GM19193 (cell line): Measurements from ENCODE around the gene PPP2R3B.

Experiments
- POLR2A ChIP-seq: IDR thresholded peaks from 4 replicates; pipeline ENCODE4 v1.6.1; 2011; ENCODE audit not compliant: insufficient read depth, insufficient read length; ENCODE audit errors: extremely low read depth

The PPP2R3B gene, protein sequence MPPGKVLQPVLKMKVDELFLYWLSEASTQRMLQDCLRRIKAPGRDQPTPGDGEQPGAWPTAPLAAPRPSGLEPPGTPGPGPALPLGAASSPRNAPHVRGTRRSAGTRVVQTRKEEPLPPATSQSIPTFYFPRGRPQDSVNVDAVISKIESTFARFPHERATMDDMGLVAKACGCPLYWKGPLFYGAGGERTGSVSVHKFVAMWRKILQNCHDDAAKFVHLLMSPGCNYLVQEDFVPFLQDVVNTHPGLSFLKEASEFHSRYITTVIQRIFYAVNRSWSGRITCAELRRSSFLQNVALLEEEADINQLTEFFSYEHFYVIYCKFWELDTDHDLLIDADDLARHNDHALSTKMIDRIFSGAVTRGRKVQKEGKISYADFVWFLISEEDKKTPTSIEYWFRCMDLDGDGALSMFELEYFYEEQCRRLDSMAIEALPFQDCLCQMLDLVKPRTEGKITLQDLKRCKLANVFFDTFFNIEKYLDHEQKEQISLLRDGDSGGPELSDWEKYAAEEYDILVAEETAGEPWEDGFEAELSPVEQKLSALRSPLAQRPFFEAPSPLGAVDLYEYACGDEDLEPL

DNA sequence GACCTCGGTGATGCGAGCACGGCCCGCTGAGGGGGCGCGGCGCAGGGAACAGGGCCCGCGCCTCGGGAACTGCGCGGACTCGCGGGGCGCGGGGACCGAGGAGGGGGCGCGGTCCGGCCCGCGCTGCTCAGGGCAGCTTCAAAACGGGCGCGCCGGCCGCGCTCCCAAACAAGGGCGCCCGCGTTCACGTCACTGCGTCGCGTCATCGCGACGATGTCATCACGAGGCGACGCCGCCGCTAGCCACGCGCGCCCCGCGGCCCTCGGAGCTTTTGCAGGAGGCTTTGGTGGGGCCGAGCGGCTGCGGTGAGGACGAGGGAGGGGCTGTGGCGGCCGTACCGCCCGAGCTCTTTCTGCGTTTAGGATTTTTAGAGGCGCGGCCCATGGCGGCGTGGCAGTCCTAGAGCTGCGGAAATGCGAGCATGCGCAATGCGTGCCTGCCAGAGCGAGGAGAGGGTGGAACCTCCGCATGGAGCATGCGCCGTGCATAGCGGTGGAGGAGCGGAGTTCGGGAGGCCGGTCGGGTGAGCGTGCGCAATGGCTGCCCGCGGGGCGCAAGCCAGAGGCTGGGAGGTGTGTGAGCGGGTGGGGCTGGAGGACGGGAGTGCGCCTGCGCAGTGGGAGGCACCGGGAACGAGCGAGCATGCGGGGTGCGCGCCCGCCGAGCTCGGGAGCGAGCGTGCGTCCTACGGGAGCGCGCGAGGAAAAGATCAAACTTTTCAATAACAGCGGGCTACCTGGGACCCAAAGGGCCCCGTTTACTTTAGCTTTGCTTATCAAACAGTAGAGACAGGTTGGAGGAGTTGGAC is at the start of gene PPP2R3B:
PPP2R3B (minus strand) TSS at position 140 of the 808 bp plus-strand sequence. CDS start 216 bp downstream, outside the sequence.
- TF ChIP-seq POLR2A = peak; percentile 89

DNA sequence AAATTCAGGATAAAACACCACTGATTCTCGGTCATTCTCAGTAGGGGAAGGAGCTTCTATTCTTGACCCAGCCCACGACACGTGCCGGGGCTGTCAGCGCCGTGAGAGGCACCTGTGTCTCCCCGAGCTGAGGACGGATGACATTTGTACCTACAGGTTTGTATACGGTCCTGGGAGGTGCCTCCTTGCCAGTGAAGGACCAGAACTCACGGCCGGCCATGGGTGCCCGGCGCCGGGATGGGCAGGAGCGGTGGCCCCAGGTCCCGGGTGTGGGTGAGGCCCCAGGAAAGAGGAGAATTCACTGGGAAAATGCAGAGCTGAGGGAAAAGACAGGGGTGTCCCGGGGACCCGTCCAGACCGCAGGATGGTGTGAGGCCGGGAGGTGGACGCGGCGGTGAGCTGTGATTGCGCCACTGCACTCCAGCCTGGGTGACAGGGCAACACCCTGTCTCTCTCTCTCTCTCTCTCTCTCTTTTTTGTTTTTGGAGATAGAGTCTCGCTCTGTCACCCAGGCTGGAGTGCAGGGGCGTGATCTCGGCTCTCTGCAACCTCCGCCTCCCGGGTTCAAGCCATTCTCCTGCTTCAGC is 48.9 kb upstream of the PPP2R3B start:
- TF ChIP-seq POLR2A = no peak

DNA sequence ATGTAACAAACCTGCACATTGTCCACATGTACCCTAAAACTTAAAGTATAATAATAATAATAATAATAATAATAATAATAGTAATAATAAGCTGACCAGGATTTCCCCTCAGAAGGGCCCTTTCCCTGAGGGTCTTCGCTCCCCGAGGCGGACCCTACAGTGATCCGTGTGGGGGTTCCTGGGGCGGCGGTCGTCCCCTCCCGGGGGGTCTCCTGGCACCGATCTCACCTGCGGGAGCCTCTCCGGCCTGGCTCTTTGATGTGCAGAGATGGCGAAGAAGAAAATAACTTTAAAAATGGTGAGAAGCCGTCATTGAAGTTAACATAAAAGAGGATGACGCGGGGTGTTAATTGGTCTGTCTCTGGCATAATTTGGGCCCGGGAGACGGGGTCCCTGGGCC is 48.2 kb upstream of the PPP2R3B start:
- no peak for TF ChIP-seq POLR2A

DNA sequence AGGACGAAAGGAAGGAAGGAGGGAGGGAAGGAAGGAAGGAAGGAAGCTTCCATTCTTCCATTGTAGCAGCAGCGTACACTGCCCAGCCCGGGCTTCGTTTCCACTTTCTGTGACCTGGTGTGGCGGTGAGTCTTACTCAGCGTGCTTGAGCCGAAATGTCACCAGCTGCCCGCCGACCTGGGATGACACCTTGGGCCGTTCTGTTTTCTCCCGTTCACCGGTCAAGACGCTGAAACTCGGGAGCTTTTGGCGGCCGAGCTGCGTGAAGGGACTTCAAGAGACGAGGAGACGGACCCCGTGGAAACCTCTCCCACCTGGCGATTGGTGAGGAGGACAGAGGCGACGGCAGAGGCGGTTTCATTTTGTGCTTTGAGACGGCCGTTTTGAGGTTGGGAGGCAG is 47.1 kb upstream of the PPP2R3B start:
- no peak for TF ChIP-seq POLR2A

DNA sequence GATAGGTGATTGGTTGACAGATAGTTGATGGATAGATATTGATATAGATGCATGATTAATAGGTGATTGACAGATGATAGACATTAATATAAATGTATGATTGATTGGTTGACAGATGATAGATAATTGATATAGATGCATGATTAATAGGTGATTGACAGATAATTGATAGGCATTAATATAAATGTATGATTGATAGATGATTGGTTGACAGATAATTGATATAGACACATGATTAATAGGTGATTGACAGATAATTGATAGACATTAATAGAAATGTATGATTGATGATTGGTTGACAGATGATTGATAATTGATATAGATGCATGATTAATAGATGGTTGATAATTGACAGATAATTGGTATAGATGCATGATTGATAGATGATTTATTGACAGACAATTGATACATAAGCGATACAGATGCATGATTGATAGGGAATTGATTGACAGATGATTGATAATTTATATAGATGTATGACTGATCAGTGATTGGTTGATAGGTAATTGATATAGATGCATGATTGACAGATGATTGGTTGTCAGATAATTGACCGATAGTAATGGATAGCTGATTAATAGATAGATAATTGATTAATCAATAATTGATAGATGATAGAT is 44.9 kb upstream of the PPP2R3B start:
- no peak for TF ChIP-seq POLR2A

DNA sequence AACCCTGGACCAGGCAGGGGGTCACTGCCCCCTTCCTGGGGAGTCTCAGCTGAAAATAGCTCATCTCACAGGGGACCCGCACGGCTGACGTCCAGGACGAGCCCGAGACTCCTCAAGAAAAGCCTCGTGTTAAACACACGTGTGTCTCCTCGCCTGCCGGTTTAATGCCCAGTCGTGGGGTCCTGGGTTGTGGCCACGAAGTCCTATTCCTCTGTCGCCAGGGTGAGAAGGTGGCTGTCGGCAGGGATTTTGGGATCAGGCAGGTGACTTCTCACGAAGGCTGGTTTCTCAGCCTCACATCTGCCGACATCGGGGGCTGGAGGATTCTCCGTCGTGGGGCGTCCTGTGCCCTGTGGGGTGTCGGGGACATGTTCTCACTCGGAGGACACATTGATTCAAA is 44.3 kb upstream of the PPP2R3B start:
- no peak for TF ChIP-seq POLR2A

DNA sequence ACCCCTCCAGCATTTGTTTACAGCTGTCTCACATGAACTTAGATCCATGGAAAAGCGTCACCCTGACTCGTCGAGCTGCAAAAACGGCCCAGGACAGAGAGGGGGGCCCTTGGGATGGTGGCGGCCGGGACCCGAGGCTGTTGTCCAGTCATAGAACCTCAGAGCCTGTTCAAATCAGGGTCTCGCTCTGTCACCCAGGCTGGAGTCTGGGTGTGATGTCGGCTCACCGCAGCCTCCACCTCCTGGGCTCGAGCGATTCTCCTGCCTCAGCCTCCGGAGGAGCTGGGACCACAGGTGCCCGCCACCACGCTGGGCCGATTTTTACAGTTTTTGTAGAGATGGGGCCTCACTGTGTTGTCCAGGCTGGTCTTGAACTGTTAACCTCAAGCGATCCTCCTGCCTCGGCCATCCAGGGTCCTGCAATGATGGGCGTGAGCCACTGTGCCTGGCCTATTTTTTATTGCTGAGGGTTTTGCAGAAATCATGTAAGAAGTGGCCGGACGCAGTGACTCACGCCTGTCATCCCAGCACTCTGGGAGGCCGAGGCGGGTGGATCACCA is 42.6 kb upstream of the PPP2R3B start:
- no peak for TF ChIP-seq POLR2A

DNA sequence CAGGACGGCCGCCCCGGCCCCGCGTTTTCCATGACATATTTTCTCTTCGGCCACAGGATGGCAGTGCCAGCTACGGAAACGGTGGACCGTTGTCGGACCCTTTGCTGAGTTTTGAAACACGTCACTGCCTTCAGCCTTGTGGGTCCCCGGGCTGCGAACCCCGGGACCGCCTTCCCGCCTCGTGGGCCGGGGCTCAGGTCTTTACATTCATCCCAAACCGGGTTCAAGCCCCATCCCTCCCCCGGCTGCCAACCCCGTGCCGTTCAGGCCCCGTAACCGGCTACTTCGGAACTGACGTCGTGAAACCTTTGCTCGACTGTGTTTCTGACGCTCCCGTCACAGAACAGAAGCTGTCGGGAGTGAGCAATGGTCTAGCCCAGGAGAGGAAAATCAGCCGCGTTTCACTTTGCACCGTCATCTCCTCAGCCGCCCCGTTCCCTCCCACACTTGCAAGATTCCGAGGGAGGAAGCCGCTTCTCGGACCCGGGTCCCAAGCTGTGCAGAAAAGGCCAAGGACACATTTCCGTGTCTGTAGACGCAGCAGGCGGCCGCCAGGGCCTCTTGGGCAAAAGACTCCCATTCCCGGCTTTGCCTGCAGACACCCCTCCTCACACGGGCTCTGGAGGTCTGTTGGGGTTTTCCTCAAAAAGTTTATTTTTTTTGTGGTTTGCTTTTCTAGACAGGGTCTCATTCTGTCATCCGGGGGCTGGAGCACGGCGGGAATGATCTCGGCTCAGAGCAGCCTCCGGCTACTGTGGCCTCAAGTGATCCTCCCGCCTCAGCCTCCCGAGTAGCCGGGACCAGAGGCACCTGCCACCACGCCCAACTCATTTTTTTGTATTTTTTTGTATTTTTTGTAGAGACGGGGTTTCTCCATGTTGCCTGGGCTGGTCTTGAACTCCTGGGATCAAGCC is 41.4 kb upstream of the PPP2R3B start:
- no peak for TF ChIP-seq POLR2A

DNA sequence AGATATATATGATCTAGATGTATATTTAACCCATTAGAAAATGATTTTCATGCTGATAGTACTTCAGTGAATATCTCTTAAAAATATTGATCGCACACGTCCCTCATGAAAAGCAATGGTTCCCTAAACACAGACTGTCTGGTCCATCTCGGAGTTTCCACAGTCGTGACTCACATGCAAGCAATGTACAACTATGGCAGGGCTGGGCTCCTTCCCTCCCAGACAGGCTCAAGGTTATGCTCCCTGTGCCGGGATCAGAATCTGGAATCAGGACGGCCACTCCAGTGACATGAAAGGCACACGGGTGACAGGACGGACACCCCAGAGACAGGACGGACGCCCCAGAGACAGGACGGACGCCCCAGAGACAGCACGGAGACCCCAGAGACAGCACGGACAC is 40.2 kb upstream of the PPP2R3B start:
- TF ChIP-seq POLR2A = no peak

DNA sequence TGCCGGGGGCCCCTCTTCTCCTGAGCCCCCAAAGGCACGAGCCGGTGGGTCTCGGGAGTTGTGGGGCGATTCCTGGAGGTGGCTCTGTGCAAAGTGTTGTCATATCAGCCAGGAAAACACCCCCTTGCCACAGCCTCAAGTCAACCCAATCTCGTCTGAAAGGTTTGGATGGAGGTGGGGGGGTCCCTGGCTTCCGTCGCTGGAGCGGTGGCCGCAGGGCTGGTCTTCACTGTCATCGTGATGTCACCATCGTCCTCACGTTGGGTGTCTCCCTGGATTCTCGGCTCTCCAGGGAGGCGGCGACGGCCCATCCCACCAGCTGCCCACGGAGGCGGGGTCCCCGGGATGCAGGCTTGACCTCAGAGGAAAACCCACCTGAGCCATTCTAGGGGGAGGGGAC is 38.3 kb upstream of the PPP2R3B start:
- TF ChIP-seq POLR2A = no peak

DNA sequence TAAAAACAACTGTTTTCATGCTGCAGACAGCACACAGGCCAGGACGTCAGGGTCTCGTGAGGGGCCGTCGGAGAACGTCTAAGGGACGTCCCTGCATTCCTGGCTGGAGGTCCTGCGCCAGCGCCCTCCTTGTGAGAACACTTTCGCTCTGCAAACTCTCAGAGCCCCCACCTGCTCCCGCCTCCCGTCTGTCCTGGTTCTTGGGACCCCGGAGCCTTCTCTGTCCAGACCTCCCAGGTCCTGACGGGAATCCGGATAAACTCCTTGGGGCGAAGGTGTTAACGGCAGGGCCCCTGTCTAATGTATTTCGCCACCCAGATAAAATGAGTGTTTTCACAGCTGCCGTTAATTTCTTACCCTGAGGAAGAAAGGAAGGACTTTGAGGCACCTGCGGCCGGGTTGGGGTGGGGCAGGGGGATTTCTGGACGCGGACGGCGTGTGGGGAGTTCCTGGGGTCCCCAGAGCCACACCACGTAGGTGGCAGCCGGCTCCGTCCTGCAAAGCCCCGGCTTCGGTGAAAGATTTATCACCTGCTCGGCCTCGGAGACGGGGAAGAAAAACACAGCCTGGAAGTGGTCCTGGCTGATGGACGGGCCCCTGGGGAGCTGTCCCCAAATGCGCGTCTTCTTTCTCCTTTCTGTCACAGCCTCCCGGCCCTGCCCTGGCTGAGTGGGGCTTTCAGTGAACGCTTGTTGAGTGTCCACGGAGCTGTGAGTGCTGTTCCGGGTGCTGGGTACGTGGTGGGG is 35.1 kb upstream of the PPP2R3B start:
- TF ChIP-seq POLR2A = no peak

DNA sequence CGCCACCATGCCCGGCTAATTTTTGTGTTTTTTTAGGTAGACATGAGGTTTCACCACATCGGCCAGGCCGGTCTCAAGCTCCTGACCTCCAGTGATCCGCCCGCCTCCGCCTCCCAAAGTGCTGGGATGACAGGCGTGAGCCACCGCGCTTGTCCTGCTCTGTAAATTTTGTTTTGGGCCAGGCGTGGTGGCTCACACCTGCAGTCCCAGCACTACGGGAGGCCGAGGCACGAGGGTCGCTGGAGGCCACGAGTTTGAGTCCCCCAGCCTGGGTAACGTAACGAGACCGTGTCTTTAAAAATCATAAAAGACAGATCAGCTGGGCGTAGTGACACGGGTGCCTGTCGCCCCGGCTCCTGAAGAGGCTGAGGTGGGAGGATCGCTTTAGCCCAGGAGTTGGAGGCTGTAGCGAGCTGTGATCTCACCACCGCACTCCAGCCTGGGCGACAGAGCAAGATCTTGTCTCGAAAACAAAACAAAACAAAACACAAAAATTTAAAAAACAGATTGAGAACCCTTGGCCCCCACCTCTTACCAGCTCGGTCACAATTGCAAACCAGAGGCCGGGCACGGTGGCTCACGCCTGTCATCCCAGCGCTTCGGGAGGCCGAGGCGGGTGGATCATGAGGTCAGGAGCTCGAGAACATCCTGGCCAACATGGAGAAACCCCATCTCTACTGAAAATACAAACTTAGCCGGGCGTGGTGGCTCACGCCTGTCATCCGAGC is 34.0 kb upstream of the PPP2R3B start:
- TF ChIP-seq POLR2A = no peak

DNA sequence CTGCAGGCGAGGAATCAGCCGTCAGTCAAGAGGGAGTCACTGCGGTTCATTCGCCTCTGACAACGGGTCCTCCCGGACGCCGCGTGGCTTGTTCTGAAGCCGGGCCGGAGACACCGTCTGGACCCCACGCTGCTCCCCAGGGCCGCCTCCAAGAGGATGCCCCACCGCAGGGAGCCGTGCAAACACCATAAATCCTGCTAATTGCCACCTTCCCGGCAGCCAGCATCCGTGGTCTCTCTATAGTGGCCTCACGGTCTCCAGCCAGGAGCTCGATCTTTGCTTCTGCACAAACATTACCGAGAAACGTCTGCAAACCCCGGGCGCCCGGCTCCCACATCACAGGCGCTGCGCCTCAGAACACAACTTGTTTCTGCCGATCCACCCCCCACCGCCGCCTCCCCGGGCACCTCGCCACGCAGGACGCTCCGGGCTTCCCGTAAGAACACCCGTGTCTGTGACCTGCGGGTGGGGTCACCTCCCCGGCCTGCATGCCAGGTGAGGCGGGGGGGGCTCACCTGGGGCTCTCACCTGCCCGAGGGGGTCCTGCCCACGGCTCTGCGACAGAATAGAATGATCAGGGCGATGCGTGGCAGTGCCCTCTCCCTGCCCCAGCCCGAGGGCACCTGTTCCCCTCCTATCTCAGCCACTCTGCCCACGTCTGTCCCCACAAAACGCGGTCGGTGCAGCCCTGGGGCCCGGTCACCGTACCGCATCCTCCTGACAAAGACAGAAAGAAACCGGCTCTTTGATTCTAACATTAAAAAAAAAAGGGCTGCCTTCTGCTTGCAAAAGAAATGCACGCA is 32.4 kb upstream of the PPP2R3B start:
- no peak for TF ChIP-seq POLR2A
